Keratinocyte (primary cell): ENCODE measurements around the gene LSM14B. TPM values are rescaled to one million over a fixed set of nuclear protein-coding genes. Genes with fewer than 3 reads are reported as not detected.

Source experiments
- DNase-seq: peaks from one replicate; pipeline ENCODE4 v3.0.0-alpha.2; 2011; ENCODE audit warnings: low read depth, missing footprints, low spot score
- FAIRE-seq: peaks from 2 replicates; lab custom pipeline; 2011; peaks lifted over from hg19 to GRCh38; lab: Jason Lieb, UNC
- H2AFZ ChIP-seq: 2 replicates; pipeline ENCODE4 v1.6.0; 2012; ENCODE audit warnings: low read length, control low read depth, inconsistent platforms; ENCODE audit not compliant: control insufficient read depth
- H3K27ac ChIP-seq: 2 replicates; pipeline ENCODE4 v1.5.1; 2011; ENCODE audit warnings: low read length; ENCODE audit not compliant: control insufficient read depth, insufficient read depth
- H3K27me3 ChIP-seq: 3 replicates; pipeline ENCODE4 v1.6.0; 2011; ENCODE audit warnings: low read length; ENCODE audit not compliant: control insufficient read depth, insufficient read depth; ENCODE audit errors: extremely low read depth
- H3K36me3 ChIP-seq, 2 experiments: 2 replicates in 1 of 2; 3 replicates in 1 of 2; pipeline ENCODE4 v1.5.1; 2011; ENCODE audit warnings: low read length in 2 of 2, mild to moderate bottlenecking in 1 of 2; ENCODE audit not compliant: control insufficient read depth in 2 of 2, insufficient read depth in 2 of 2; ENCODE audit errors: extremely low read depth in 1 of 2
- H3K4me1 ChIP-seq: 3 replicates; pipeline ENCODE4 v1.5.1; 2011; ENCODE audit warnings: low read length; ENCODE audit not compliant: control insufficient read depth, insufficient read depth; ENCODE audit errors: extremely low read depth
- H3K4me2 ChIP-seq: 3 replicates; pipeline ENCODE4 v1.6.0; 2011; ENCODE audit warnings: low read depth, low read length; ENCODE audit not compliant: control insufficient read depth, insufficient read depth; ENCODE audit errors: extremely low read depth
- H3K4me3 ChIP-seq, 3 experiments: fragments of 200-600 bp in 1 of 3; sonication (generic) in 1 of 3; 2 replicates in 2 of 3; 3 replicates in 1 of 3; pipeline ENCODE4 v1.5.1; 2011 to 2016; ENCODE audit warnings: low read length in 3 of 3, mild to moderate bottlenecking in 3 of 3, control low read depth in 2 of 3, inconsistent platforms in 1 of 3, low read depth in 1 of 3, mixed read lengths in 1 of 3, mixed run types in 1 of 3, moderate library complexity in 1 of 3; ENCODE audit not compliant: control insufficient read depth in 2 of 3, insufficient read depth in 2 of 3; ENCODE audit errors: extremely low read depth in 1 of 3
- H3K79me2 ChIP-seq: 2 replicates; pipeline ENCODE4 v1.6.0; 2012; ENCODE audit warnings: low read length; ENCODE audit not compliant: control insufficient read depth, insufficient read depth
- H3K9ac ChIP-seq: 3 replicates; pipeline ENCODE4 v1.6.0; 2011; ENCODE audit warnings: low read length; ENCODE audit not compliant: control insufficient read depth, insufficient read depth; ENCODE audit errors: extremely low read depth
- H3K9me1 ChIP-seq: 3 replicates; pipeline ENCODE4 v1.6.0; 2011; ENCODE audit warnings: low read length; ENCODE audit not compliant: control insufficient read depth, insufficient read depth; ENCODE audit errors: extremely low read depth
- H3K9me3 ChIP-seq: 2 replicates; pipeline ENCODE4 v1.5.1; 2012; ENCODE audit warnings: low read depth, low read length; ENCODE audit not compliant: control insufficient read depth
- H4K20me1 ChIP-seq: 3 replicates; pipeline ENCODE4 v1.6.0; 2011; ENCODE audit warnings: low read length; ENCODE audit not compliant: control insufficient read depth, insufficient read depth; ENCODE audit errors: extremely low read depth
- EZH2 ChIP-seq: IDR thresholded peaks from one replicate; pipeline ENCODE4 v1.6.1; 2012; ENCODE audit warnings: inconsistent platforms, mild to moderate bottlenecking, low read length, moderate library complexity
- dilution Hi-C: fragments of 300-500 bp; cut with MboI; formaldehyde crosslinking; loops from one replicate; pipeline ENCODE4 v1.7.0; 2020; ENCODE audit warnings: low sequenced_read_pairs; ENCODE audit not compliant: extremely low pct_ligation_motif_present
- polyA plus RNA-seq, 5 experiments: library from polyadenylated mRNA; depleted of rRNA in 3 of 5; stranded (reverse) in 3 of 5; stranded (forward) in 1 of 5; unstranded in 1 of 5; fragments of >200 nt; gene quantifications; 1 replicate in 1 of 5; 2 replicates in 3 of 5; 3 replicates in 1 of 5; pipeline versions ENCODE4 v1.2.1 to v1.2.3, GENCODE V29; 2011 to 2012; ENCODE audit warnings: missing spikeins in 2 of 5, low read depth in 1 of 5, low replicate concordance in 1 of 5
- TF ChIP-seq, protein P1 (sequence below), 3 experiments: IDR thresholded peaks in 1 of 3; conservative IDR thresholded peaks in 1 of 3; optimal IDR thresholded peaks in 1 of 3; 2 replicates in 2 of 3; 3 replicates in 1 of 3; pipeline versions ENCODE3 to v1.5.1; 2011; ENCODE audit warnings: low read length in 3 of 3, mild to moderate bottlenecking in 3 of 3, moderate library complexity in 2 of 3, control low read depth in 1 of 3, inconsistent platforms in 1 of 3; ENCODE audit not compliant: insufficient read depth in 2 of 3; ENCODE audit errors: extremely low read depth in 1 of 3

Gene LSM14B
- polyA plus RNA-seq, 1 donor (not counting 4 experiments of a cell fraction or from before 2014, with no cell fraction given), result 21.7 TPM

DNA sequence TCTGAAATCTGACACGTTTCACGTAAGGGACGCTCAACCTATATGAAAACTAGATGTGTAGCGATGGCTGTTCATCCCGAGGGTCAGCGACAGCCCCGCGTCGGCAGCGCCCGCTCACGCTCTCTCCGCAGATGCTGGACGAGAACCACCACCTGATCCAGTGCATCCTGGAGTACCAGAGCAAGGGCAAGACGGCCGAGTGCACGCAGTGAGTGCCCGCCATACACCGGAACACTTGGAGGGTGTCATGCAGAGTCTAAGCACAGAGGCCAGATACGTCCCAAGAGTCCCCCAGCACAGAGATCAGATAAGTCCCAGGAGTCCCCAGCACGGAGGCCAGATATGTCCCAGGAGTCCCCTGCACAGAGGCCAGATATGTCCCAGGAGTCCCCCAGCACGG is 36.3 kb downstream of the LSM14B start:
- Histone ChIP-seq H3K9ac (no peak overlapping the region), H3K79me2 (peaks cover 28% of the 10 kb centered on the region), H3K27me3 (no peaks in the 10 kb centered on the region), H3K36me3 (peaks cover 11 to 13% of the 10 kb centered on the region in 2 experiments), H3K4me2 (no peak overlapping the region), H3K9me3 (no peaks in the 10 kb centered on the region), H4K20me1 (peaks cover 20% of the 10 kb centered on the region), H2AFZ (no peak overlapping the region), H3K27ac (no peak overlapping the region), H3K4me1 (peaks cover 37% of the 10 kb centered on the region), H3K4me3 (no peak overlapping the region), H3K9me1 (peaks cover 5% of the 10 kb centered on the region)
- TF ChIP-seq, protein P1, sequence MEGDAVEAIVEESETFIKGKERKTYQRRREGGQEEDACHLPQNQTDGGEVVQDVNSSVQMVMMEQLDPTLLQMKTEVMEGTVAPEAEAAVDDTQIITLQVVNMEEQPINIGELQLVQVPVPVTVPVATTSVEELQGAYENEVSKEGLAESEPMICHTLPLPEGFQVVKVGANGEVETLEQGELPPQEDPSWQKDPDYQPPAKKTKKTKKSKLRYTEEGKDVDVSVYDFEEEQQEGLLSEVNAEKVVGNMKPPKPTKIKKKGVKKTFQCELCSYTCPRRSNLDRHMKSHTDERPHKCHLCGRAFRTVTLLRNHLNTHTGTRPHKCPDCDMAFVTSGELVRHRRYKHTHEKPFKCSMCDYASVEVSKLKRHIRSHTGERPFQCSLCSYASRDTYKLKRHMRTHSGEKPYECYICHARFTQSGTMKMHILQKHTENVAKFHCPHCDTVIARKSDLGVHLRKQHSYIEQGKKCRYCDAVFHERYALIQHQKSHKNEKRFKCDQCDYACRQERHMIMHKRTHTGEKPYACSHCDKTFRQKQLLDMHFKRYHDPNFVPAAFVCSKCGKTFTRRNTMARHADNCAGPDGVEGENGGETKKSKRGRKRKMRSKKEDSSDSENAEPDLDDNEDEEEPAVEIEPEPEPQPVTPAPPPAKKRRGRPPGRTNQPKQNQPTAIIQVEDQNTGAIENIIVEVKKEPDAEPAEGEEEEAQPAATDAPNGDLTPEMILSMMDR (optimal IDR thresholded peaks at IDR 0.05 in 1 of 3, IDR thresholded peaks at IDR 0.05 in 1 of 3, conservative IDR thresholded peaks at IDR 0.05 in 1 of 3; ENCODE audit: extremely low read depth in 1 of 3, insufficient read depth in 2 of 3, low read length in 3 of 3), result no peak
- no peak for TF ChIP-seq EZH2
- FAIRE-seq (no peak), DNase-seq (no peak)
- dilution Hi-C loops, result no loop called here

DNA sequence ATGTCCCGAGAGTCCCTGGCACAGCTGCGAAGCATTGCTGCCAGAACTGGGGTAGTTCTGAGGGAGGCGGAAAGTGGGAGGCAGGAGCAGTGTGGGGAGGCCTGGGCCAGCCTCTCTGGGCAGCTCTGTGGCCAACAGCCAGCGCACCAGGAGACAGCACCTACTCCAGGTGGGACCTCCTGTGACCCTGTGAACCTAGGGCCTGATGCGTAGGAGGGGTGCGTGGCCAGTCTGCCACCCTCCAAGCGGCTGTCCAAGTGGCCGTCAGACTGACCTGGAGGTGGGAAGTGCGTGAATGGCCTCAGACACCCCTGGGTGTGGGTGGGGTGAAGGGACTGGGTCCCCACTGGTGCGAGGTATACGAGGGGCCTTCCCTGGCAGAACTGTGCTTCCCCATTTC is 36.8 kb downstream of the LSM14B start:
- peaks cover 18% of the 10 kb centered on the region for H4K20me1 ChIP-seq
- dilution Hi-C loops, result no loop called here
- H3K9ac ChIP-seq, result no peak overlapping the region
- FAIRE-seq (no peak), DNase-seq (no peak)
- peaks cover 37% of the 10 kb centered on the region for H3K4me1 ChIP-seq
- peaks cover 11 to 13% of the 10 kb centered on the region in 2 experiments for H3K36me3 ChIP-seq
- H3K27ac ChIP-seq, result no peak overlapping the region
- TF ChIP-seq EZH2, result no peak
- TF ChIP-seq, protein P1 (optimal IDR thresholded peaks at IDR 0.05 in 1 of 3, IDR thresholded peaks at IDR 0.05 in 1 of 3, conservative IDR thresholded peaks at IDR 0.05 in 1 of 3; ENCODE audit: extremely low read depth in 1 of 3, insufficient read depth in 2 of 3, low read length in 3 of 3), result no peak
- H3K4me2 ChIP-seq, result no peak overlapping the region
- peaks cover 5% of the 10 kb centered on the region for H3K9me1 ChIP-seq
- H3K4me3 ChIP-seq, result no peak overlapping the region
- peaks cover 24% of the 10 kb centered on the region for H3K79me2 ChIP-seq
- no peaks in the 10 kb centered on the region for H3K9me3 ChIP-seq
- no peak overlapping the region for H2AFZ ChIP-seq
- H3K27me3 ChIP-seq, result no peaks in the 10 kb centered on the region
